Activated CD8-positive, alpha-beta memory T cell treated with anti-CD3 and anti-CD28 coated beads for 1 hour (primary cell): ENCODE results near the gene UHMK1.
A peak's percentile ranks its signal among the peaks of the same experiment; 100 is the strongest.
"Not testable (repeated sequence)": the region's sequence is repeated elsewhere in the genome, so short reads cannot be mapped to it uniquely, and the experiment has no call there.

ENCODE experiments used
- DNase-seq, 2 donors: peaks; one replicate each; pipeline ENCODE4 v3.0.0-alpha.2; 2020; ENCODE audit warnings: low read depth in 1 of 2; ENCODE audit errors: extremely low read depth in 1 of 2

UHMK1 gene, protein sequence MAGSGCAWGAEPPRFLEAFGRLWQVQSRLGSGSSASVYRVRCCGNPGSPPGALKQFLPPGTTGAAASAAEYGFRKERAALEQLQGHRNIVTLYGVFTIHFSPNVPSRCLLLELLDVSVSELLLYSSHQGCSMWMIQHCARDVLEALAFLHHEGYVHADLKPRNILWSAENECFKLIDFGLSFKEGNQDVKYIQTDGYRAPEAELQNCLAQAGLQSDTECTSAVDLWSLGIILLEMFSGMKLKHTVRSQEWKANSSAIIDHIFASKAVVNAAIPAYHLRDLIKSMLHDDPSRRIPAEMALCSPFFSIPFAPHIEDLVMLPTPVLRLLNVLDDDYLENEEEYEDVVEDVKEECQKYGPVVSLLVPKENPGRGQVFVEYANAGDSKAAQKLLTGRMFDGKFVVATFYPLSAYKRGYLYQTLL

DNA sequence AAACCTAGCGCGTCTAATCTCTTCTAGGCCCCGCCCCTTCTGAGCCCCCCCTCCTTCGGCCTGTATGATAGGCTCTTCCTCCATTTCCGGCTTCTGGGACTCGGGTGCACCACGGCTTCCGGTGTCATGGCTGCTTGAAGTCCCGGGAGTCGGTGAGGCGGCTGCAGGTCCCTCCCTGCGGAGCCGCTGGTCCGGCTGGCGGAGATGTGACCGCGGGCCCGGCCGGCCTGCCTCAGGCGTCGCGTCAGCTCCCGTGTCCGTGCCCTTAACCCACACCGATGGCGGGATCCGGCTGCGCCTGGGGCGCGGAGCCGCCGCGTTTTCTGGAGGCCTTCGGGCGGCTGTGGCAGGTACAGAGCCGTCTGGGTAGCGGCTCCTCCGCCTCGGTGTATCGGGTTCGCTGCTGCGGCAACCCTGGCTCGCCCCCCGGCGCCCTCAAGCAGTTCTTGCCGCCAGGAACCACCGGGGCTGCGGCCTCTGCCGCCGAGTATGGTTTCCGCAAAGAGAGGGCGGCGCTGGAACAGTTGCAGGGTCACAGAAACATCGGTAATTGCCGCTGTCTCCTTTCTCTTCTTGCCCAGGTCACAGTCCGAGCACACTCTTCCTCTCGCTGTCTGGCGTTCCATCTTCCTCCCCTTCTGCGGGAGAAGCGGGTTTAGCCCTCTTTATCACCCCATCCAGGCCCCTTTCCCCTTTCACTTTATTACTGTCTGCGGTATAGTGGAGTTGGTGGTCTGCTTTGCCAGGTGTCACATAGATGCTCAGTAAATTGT, at the start of gene UHMK1:
TSS of gene UHMK1 (plus strand) at position 96 of the 773 bp plus-strand sequence. CDS start at position 279, 183 bp downstream.
- DNase-seq = peak; percentile 68 to 83

DNA sequence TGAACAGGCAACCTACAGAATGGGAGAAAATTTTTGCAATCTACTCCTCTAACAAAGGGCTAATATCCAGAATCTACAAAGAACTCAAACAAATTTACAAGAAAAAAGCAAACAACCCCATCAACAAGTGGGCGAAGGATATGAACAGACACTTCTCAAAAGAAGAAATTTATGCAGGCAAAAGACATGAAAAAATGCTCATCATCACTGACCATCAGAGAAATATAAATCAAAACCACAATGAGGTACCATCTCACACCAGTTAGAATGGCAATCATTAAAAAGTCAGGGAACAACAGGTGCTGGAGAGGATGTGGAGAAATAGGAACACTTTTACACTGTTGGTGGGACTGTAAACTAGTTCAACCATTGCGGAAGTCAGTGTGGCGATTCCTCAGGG, 43.3 kb upstream of the UHMK1 start:
- DNase-seq = not testable (repeated sequence)

DNA sequence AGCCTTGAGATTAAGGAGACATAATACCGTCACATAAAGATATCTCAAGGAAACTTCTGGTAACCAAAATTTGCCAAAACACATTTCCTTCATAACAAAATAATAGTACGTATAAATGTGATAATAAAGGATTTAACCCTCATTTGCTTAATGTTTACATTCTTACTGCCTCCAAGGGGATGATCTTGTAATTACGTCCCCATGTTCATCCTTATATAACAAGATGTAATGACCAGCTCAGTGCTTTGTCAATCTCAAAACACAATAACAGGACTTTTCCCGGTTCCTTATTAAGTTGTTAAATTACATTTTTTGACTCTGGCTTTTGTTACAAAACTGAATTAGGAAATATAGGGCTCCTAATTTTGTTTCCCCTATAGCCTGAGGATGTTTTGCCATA, 41.3 kb upstream of the UHMK1 start:
- no peak for DNase-seq

DNA sequence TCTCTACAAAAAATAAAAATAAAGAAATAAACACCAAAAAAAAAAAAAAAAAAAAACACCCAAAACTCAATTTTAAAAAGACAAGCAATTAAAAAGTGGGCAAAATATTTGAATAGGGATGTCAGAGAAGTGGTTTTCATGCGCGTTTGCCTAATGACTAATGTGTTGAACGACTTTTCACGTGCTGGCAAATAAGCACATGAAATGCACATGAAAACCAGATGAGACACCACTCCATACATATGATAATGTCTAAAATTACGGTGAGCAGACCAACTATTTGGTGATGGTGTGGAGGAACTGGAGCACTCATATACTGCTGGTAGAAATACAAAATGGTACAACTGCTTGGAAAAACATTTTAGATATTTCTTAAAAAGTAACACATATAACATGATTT, 39.4 kb upstream of the UHMK1 start:
- no peak for DNase-seq

DNA sequence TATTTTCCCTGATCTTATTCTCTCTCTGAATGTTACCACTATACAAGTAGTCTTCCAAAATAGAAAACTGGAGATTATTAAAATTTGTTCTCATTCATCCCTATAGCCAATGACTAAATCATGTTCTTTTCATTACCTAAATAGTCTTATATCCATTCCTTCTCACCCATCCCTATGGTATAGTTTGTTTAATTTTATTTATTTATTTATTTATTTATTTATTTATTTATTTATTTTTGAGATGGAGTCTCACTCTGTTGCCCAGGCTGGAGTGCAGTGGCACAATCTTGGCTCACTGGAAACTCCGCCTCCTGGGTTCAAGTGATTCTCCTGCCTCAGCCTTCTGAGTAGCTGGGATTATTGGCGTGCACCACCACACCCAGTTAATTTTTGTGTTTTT, 35.2 kb upstream of the UHMK1 start:
- not testable (repeated sequence) for DNase-seq

DNA sequence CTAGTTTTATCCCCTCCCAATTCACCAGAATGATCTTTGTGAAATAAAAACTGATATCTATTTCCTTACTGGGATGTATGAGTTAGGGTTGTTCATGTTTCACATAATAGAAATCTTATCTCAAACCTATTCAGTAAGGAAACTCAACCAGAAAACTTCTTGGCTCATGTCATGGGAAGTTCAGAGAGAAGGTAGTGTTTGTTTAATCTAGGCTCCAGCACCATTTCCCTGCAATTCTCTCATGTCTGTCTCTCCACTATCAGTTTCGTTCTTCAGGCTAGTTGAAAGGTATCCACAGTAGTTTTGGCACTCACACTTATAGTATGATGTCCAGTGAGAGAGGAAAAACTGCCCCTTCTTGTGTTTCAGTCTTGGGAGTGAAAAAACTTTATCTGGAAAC, 34.6 kb upstream of the UHMK1 start:
- no peak for DNase-seq

DNA sequence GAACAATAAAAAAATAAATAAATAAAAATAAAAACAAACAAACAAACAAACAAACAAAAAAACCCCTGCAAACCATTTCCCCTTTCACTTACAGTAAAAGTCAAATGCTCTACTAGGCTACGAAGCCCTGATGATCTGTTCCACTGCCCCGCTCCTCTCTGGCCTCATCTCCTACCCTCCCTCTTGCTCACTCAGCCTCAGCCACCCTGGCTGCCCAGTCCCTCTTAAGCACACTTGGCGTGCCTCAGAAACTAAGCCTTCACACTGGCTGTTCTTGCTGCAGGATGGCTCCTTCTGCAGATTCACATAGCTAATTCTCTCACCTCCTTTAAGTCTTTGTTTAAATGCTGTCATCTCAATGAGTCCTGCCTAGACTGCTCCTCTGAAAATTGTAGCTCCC, 30.8 kb upstream of the UHMK1 start:
- DNase-seq = no peak

DNA sequence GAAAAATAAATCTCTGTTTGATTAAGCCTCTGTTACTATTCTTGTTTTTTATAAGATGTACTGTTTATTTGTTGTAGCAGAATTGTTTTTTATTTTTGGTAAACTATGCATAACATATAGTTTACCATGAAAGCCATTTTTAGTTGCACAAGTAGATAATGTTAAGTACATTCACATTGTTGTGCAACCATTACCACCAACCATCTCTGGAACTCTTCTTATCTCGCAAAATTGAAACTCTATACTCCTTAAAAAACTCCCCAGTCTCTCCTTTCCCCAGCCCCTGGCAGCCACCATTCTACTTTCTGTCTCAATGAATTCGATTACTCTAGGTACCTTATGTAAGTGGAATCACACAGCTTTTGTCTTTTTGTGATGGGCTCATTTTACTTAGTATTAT, 27.4 kb upstream of the UHMK1 start:
- DNase-seq = no peak

DNA sequence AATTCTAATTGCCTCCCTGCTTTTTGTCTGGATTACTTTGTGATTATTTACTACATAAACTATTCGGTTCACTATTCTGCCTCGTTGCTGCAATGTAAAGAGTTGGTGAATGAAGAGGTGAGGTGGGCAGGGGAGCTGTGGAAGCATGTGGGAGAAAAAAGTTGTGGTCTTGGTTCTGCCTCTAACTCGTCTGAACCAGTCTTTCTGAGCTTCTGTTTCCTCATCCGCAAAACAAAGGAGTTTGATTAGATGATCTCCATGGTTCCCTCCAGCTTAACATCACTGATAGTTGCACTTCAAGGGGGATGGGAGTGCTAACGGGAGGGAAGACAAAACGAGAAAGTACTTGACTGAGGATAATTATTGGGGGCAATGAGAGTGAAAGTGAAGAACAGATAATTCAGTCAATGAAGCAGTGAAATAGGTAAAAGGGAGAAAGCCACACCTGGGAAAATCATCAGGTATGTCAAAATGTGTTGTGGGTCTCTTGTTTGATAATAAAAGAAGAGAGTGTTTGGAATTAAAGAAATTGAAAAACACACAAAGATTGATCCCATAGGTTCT, 26.2 kb upstream of the UHMK1 start:
- DNase-seq = no peak

DNA sequence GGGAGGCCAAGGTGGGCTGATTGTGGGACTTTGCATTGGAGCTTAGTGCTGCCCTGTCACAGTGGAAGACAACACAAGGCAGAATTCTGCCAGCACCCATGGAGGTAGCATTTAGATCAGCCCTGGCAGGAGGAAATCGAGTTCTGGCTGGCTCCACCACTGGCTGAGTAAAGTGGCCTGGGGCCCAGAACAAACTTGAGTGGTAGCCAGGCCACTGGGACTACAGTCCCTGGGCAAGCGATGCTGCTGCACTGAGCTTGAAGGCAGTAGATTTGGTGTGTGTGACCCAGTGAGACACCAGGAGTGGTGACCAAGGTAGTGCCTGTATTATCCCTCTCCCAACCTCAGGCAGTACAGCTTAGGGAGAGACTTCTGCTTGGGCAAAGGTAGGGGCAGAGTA, 22.5 kb upstream of the UHMK1 start:
- DNase-seq = no peak

DNA sequence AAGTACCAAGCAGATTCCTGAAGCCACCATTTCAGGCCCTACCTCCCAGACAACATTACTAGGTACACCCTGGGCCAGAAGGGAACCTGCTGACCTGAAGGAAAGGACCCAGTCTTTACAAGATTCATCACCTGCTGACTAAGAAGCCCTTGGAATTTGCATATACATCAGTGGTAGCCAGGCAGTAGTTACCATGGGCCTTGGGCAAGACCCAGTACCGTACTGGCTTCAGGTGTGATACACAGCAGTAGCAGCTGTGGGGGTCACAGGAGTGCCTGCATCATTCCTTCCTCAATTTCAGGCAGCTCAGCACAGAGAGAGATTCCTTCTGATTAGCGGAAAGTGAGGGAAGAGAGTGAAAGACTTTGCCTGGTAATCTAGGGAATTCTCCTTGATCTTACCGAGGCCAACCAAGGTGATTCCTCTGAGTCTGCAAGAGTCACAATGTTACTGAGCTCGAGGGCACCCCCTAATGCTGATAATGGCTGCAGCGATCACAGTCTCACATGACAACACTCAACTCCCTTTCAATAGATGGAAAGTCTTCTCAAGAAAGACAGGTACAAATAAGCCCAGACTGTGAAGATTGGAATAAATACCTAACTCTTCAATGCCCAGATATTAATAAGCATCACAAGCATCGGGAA, 22.0 kb upstream of the UHMK1 start:
- no peak for DNase-seq

DNA sequence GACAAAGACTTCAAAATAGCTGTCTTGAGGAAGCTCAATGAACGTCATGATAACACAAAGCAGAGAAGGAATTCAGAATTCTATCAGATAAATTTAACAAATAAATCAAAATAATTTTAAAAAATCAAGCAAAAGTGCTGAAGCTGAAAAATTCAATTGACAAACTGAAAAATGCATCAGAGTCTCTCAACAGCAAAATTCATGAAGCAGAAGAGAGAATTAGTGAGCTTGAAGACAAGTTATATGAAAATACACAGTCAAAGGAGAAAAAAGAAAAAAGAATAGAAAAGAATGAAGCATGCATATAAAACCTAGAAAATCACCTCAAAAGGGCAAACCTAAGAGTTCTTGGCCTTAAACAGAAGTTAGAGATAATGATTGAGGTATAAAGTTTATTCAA, 21.0 kb upstream of the UHMK1 start:
- no peak for DNase-seq

DNA sequence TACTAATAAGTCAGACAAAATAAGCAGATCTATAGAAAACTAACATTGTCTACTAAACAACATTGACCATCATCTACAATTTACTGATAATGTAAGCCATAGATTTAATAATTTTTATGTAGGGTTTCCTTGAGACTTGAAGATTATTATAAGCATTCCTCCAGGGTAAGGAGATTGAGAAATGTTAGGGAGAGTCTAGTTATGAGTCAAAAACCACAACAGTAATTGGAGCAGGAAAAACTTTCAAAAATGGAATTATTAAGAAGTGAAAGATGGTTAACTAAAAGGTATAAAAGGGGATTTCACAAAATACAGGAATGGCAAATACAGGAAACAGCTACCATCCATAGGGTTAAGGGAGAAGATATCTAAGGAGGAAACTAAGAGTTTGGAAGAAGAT, 12.4 kb upstream of the UHMK1 start:
- no peak for DNase-seq

DNA sequence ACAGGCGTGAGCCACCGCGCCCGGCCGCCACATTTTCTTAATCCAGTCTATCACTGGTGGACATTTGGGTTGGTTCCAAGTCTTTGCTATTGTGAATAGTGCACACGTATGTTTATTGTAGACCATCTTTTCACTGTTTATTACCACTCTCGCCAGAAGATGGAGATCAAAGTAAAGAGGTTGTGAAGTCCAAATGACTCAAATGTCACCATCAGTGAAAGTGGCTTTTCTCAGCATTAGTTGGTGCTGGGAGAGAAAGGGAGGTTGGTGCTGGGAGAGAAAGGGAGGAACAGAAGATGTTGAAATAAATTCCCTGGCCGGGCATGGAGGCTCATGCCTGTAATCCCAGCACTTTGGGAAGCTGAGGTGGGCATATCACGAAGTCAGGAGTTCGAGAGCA, 10.4 kb upstream of the UHMK1 start:
- DNase-seq = no peak

DNA sequence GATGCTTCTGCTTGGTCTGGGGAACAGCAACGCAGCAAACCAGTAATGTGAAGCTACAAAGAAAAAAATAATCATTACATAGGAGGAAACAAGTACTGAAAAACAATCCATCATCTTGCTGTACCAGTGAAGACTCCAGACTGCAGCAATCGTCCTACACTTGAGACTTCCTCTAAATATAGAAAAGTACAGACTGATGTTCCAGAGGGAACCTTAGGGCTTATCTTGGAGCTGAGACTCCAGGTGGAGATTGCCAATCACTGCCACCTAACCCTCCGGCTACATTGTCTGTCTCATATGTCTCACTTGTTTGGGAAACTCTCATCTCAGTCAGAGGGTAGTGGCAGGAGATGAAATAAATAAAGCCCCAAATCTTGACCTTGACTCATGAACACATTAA, 9.4 kb upstream of the UHMK1 start:
- DNase-seq = no peak

DNA sequence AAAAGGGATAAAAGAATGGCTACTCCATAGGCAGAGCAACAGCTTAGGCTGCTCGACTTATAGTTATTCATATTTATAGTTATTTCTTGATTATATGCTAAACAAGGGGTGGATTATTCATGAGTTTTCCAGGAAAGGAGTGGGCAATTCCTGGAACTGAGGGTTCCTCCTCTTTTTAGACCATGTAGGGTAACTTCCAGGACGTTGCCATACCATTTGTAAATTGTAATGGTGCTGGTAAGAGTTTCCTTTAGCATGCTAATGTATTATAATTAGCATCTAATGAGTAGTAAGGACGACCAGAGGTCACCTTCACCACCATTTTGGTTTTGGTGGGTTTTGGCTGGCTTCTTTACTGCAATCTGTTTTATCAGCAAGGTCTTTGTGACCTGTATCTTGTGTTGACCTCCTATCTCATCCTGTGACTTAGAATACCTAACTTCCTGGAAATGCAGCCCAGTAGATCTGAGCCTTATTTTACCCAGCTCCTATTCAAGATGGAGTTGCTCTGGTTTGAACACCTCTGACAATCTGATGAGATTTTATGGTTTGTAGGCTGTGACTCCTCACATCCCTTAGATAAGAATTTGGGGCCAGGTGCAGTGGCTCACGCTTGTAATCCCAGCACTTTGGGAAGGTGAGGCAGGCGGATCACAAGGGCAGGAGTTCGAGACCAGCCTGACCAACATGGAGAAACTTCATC, 1.9 kb upstream of the UHMK1 start:
- DNase-seq = not testable (repeated sequence)

DNA sequence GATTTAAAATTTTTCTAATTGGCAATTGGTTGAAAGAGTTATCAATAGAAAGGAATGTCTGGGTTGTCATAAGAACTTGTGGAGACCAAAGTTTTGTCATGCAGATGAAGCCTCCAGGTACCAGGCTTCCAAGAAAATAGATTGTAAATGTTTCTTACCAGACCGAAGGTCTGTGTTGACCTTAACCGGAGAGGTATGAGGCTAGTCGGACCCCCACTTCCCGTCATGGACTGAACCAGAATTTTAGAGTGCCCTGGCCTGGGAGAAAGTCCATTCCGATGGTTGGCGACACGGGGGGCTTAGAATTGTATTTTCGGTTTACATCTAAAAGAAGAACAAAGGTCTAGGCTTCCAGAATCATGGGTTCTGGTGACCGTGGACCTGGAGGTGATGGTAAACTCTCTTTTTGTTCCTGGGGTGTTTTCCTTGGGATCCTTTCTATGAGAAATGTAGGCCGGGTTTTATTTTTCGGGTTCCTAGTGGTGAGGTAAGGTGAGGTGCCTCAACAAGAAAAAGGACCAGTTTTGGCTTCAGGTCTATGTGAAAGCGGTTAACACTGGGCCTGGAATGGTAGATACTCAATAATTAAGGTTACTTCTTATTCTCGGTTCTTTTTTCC, 405 bp upstream of the UHMK1 start:
- no peak for DNase-seq

DNA sequence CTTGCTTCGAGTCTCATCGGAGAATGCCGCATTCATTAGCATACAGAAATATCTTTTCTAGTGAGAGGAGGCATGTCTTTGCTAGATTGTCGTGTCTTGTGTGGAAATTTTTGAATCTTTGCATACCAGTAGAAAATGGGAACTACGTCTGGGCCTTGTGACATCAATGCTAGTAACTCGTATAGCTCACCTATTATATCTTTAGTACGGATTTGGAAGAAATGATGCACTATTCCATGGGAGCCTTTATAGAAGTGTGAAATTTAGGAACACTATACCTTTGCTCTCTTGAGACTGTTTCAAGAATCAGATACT, 835 bp downstream of the UHMK1 start:
- no peak for DNase-seq

DNA sequence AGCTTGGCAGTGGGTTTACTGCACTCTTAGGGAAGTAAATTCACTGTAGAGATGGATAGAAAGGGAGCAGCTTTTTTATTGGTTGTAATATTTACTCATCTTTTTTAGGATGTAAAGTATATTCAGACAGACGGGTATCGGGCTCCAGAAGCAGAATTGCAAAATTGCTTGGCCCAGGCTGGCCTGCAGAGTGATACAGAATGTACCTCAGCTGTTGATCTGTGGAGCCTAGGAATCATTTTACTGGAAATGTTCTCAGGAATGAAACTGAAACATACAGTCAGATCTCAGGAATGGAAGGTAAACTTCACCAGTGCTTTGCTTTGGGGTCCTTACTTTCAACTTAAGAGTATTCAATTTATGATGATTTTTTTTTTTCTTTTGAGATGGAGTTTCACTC, 3.2 kb downstream of the UHMK1 start:
- no peak for DNase-seq

DNA sequence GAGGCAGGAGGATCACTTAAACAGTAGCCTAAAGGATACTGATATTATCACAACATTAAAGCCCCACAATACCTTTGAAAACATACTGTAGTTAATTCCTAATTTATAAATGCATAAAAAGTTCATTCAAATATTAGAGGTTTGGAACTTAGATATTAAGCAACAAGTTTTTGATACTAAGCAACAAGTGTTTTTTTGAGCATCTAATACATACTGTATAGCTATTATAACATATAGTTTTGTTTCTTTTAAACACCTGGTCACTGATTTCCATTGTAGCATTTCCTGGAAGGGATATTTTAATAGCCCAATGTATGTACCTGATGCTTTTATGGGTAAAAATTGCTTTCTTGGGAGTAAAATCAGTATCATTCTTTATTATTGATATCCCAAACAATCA, 4.5 kb downstream of the UHMK1 start:
- DNase-seq = no peak

DNA sequence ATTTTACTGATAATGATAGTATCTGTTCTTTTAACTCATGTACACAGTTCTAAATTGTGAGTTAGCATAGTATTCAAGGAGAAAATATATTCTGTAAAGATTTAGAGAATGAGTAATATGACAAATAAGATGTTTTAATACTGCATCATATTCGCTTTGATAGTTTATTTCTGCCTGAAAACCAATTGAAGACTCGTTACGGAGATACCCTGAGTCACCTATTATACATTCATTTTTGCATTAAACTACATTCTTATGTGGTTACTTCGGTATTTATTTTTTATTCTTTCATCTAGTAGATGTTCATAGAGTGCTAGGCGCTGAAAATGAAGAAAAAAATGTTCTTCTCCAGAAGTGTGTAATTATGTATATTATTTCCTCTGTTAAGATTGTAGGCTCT, 5.3 kb downstream of the UHMK1 start:
- no peak for DNase-seq
